Left colon (tissue), 2 donors: ENCODE data around the gene ZFYVE19. TPM values are rescaled to one million over a fixed set of nuclear protein-coding genes. Genes with fewer than 3 reads are reported as not detected.

Experiments used
- ATAC-seq: fragments of 200-7000 bp; cut with Tn5 transposase; one replicate; pipeline ENCODE4 v1.9.1; 2020; ENCODE audit warnings: mild to moderate bottlenecking, moderate library complexity
- DNase-seq, 2 donors: peaks; one replicate each; pipeline ENCODE4 v3.0.0-alpha.2; 2020
- intact Hi-C, 2 donors: fragments of 100-400 bp; cut with DNase I in 1 of 2; cut with micrococcal nuclease in 1 of 2; formaldehyde crosslinking; loops; one replicate each; pipeline versions ENCODE4 v1.11.2 to v1.14.0; 2022; cut with DNase I, micrococcal nuclease
- long read RNA-seq: library from polyadenylated mRNA; unstranded; transcript quantifications from one replicate; pipeline ENCODE4 v2.0.0, GENCODE V29; 2021
- total RNA-seq, 2 donors: library from RNA; stranded (reverse); fragmentation: NEBNext Ultra II Directional; extraction: Animal tissue kit (Norgen Biotek cat#: 25700); gene quantifications; one replicate each; pipeline ENCODE4 v1.2.1, GENCODE V29; 2021
- donor health status: DM: no; HTN: no; CAD: no.
- donor health status: DM: yes; HTN: yes; CAD: no.

Gene ZFYVE19, protein sequence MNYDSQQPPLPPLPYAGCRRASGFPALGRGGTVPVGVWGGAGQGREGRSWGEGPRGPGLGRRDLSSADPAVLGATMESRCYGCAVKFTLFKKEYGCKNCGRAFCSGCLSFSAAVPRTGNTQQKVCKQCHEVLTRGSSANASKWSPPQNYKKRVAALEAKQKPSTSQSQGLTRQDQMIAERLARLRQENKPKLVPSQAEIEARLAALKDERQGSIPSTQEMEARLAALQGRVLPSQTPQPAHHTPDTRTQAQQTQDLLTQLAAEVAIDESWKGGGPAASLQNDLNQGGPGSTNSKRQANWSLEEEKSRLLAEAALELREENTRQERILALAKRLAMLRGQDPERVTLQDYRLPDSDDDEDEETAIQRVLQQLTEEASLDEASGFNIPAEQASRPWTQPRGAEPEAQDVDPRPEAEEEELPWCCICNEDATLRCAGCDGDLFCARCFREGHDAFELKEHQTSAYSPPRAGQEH
- total RNA-seq, result 10 to 100 TPM; 25.3 to 26.8 TPM
- long read RNA-seq, transcript ZFYVE19-203 (11 exons, 2,775 nt), result major isoform, 20 of 41 reads
- long read RNA-seq, partial matches to known transcripts, result 10 of 41 reads
- long read RNA-seq, other reads (novel, unspliced or antisense), result 8 of 41 reads

DNA sequence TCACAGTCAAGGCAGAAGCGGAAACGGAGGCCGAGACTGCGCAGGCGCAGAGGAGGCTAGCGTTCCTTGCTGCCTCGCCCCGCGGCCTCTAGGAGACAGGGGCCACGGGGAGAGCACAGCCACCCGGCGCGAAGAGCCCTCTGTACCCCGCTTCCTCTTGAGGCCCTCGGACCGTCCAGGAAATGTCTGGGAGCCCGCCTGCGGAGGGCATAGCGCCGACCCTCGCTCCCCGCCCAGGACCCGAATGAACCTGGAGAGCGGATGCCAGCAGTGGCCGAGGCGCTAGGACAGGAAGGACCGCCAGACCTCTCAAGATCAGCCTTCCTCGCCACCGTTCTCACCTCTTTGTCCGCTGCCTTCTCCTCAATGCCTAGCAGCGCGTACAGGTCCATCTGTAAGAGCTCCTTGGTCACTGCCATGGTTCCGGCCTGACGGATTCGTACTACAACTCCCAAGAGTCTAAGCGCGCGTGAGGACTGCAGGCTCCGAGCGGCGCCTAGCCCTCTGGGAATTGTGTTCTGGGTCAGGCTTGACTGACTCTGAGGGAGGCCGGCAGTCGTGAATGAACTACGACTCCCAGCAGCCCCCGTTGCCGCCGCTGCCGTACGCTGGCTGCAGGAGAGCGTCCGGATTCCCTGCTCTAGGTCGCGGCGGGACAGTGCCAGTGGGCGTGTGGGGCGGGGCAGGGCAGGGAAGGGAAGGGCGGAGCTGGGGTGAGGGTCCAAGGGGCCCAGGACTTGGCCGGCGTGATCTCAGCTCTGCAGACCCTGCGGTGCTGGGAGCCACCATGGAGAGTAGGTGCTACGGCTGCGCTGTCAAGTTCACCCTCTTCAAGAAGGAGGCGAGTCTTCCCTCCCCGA lies at the start of gene ZFYVE19, which contains the start of gene DNAJC17:
Gene ZFYVE19, plus strand, starts transcription at position 62 of the 860 bp plus-strand sequence. Its CDS starts 501 bp downstream, at position 563.
Gene DNAJC17, minus strand, starts transcription at position 446 of the 860 bp plus-strand sequence. Its CDS starts 27 bp downstream, at position 419.
- intact Hi-C loops, result no loop called here
- ATAC-seq (peak; percentile 91), DNase-seq (peak; percentile 95 to 98)

DNA sequence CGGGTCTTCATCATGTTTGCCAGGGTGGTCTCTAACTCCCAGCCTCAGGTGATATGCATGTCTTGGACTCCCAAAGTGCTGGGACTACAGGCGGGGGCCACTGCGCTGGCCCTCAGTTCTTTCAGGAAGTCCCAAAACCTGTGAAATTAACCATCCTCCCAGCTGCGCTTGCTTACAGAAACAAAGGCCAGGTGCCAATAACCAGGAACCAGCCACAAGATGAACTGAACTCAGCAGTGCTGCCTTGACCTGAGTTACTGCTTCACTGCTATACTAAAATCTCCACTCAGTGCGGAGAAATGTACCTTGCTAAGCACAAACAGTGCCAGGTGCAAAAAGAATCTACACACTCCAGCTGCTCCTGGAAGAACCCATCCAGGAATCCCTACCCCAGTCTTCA lies 46.9 kb upstream of the ZFYVE19 start:
- DNase-seq, result no peak
- ATAC-seq, result no peak
- intact Hi-C loops, result no loop called here

DNA sequence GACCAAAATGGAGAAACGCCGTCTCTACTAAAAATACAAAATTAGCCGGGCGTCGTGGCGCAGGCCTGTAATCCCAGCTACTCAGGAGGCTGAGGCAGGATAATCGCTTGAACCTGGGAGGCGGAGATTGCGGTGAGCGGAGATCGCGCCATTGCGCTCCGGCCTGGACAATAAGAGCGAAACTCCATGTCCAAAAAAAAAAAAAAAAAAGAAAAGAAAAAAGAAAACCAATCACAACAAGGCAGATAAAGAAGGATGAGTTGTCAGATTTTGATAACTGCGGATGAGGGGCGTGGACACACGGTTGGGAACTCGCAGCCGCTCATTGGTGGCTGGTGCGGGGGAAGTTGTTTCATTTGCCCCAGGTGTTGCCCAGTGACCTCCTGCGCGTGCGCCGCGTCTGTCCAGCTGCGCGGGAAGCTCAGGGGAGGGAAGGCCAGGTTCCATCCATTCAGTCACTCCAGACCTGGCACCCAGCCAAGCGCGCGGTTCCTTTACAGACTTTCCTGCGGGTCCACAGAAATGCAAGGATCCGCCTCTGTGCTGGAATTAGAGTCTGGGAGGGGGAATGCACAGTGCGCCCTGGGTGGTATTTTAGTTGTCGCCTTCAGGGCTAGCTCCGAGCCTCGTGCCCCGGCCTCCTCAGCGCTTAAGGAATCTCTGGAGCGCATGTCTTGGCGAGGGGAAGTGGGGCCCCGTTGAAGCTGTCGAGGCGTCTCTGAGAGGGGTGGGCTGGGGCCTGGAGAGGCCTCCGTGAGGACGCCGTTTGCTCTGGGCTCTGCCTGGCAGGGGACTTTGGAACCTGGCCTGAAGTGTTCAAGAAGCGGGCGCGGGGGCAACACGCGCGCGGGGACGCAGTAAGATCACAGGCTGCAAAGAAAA lies 43.7 kb upstream of the ZFYVE19 start:
- intact Hi-C loops, result no loop called here
- ATAC-seq (peak; percentile 62), DNase-seq (peak; percentile 86 to 87)

DNA sequence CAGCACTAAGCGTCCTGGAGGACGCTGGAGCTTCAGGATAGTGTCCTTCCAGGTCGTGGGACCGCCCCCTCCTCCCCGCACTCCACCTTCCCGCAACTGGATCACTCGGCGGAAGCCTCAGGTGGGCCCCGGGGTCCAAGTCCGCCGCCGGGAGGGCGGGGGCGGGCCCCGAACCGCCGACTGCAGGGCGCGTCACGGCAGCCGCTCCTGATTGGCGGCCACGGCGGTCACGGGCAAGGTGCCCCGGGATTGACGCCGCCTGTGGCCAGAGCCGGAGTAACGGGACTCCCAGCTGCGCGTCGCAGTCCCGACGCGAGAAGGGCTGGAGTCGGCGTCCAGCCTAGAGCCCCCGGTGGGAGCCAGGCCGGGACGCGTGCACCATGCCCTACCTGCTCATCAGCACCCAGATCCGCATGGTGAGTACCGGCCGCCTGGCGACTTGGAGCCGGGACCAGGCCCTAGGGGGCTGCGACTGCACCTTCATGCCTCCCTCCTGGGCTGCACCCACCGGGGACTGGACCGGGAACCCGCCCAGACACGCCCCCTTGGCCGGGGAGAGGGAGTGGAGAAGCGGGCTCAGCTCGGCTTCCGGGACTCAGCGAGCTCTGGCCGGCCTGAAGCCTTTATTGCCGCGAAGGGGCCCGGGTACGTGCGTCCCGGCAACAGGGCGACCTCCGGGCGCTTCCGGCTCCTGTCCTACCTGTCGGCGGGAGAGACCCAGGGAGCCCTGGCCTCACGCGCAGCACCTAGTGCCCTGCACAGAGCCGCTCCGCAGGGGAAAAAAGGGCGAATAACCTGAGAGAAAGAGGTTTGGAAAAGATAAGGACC lies 42.9 kb upstream of the ZFYVE19 start, which contains the start of gene GCHFR:
Gene GCHFR, plus strand, starts transcription at position 268 of the 828 bp plus-strand sequence. Its CDS starts 113 bp downstream, at position 381.
- intact Hi-C loops, result no loop called here
- DNase-seq, result peak; percentile 88
- ATAC-seq, result peak; percentile 69

DNA sequence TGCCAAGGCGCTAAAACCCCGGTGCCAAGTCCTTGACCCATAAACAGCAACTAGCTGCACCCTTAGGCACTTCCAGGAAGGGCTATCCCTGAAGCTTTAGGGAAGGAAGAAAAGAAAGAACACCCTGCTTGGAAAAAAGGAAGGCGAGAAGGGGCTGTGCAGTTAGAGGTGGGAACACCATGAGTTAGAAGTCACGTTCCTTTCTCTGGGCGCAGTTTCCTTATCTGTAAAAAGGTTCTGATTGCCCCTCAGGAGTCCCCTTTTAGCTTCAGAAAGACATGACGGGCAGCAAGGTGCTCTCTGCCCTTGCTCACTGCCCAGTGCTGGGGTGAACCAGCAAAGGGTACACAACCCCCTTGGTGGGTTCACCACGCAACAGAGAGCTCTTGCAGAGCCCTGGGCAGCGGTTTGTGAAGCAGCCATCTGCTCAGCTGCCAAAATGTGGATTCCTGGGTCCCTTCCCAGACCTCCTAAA lies 42.2 kb upstream of the ZFYVE19 start:
- peak; percentile 20 for ATAC-seq
- DNase-seq, result no peak
- intact Hi-C loops, result no loop called here

DNA sequence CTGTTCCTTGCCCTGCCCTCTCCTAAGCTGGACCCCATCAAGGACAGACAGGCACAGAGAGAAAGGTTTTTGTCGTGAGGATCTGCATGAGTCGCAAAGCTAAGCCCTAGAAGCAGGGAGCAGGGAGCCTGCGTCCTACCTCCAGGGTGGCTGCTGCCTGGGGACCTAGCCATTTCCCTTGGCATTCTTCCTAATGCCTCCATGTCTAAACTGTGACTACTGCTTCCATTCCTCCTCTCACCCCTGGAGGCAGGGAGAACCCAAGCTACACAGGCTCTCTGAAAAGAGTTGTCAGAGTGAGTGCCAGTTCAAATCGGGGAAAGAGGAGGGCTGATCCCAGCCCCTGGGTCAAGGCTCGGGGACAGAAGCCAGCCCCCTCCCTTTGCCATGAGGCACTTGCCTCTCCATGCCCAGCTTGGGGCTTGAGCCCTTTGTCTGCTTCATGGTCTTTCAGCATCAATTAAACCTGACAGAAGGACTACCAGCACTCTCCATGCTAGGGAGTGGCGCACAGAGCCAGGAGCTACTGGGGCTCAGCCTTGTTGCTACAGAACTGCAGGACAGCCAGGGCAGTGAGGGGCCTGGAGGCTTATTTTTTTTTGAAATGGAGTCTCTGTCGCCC lies 40.6 kb upstream of the ZFYVE19 start:
- intact Hi-C loops, result no loop called here
- ATAC-seq (no peak), DNase-seq (no peak)

DNA sequence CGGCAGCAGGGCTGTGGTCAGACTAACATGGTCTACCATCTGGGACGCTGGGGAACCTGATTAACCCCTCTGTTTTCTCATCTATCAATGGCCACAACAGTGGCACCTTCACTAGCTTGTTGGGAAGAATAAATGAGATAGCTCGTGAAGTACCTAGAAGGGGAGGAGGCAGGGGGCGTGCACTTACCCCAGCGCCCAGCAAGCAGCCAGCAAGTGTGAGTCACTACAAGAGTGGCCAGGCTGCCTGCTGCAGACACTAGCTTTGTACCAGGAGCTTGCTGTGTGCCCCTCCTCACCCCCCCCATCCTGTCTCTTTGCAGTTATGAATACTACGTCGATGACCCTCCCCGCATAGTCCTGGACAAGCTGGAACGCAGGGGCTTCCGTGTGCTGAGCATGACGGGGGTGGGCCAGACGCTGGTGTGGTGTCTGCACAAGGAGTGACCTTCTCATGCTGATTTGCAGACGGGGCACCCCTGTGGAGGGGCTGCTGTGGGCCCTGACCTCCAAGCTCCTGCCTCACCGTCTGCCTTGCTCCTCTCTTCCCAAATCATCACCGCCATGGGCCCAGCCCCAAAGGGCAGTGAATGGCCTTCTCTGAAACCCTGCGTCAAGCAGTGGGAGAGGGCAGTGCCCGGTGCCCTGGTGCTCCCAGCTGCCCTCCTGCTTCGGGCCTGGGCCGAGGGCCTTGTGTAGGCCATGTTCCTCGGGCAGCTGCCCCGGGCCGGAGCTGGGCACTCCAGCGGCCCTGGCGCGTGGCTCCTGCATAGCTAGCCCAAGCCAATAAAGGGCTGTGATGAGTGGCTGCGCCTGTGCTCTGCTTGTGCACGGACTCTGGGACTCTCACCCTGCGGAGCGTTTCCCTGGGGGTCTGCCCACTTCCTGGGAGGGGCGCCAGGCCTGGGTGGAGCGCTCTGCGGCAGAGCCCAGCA lies 39.7 kb upstream of the ZFYVE19 start:
- no peak for ATAC-seq
- intact Hi-C loops, result no loop called here
- no peak for DNase-seq

DNA sequence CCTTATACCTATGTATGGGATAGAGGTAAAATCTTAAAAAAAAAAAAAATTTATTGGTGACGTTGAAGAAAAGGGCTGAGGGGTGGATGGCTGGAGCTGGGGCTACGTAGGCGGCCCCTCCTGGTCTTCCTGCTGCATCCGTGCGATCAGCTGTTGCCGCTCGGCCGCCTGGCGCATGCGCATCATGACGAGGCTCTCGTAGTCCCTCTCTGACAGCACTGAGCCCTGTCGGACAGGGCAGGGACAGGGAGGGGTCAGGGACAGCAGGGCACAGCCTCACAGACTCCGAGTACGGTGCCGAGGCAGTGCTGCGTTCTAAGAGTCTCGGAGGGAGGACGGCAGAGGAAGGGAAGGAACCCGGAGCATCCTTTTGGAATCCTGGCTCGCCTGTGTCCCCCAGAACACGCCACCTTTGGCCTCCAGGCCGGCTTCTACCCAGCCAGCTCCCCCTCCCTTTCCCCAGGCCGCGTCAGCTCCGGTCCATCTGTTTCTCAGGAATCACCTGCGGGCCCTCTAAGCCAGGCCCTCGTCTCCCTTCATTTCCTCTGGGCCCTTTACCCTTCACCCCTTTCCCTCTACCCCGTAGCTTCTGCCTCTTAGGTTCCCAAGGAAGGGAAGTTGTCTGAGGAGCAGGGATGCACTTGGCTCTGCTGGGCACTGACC lies 38.9 kb upstream of the ZFYVE19 start:
- intact Hi-C loops, result no loop called here
- no peak for DNase-seq
- no peak for ATAC-seq

DNA sequence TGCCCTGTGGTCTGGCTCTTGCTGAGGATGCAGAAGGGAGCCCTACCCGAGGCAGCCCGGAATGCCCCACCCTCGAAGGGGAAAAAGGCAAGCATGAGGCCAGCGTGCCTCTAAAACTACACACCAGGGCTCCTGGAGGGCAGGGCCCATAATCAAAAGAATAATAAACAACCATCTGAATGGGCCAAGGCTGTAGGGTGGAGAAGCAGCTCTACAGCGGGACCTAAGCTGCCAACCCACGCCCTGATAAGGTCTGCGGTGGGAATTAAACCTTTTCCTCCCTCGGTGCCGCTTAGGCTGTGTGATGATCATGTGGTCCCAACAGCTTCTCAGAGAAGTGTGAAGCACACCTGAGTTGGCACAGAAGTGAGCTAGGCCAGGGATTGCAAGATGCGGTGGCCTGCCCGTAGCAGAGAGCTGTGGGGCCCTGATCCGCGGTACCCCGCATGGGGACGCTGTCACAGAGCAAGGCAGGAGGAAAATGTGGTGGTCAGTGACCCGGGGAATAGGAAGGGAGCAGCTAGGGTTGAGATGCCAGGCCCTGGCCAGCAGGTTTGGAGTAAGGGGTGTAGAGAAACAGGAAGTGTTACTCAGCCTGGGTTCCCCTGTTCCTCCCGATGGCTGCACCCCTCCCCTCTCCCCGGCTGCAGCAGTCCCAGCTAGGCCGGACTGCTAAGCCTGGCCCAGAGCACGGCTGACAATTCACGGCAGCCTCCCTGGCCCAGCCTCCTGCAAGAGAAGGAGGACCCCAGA lies 38.2 kb upstream of the ZFYVE19 start:
- ATAC-seq (peak; percentile 48), DNase-seq (peak; percentile 63 to 70)
- intact Hi-C loops, result no loop called here

DNA sequence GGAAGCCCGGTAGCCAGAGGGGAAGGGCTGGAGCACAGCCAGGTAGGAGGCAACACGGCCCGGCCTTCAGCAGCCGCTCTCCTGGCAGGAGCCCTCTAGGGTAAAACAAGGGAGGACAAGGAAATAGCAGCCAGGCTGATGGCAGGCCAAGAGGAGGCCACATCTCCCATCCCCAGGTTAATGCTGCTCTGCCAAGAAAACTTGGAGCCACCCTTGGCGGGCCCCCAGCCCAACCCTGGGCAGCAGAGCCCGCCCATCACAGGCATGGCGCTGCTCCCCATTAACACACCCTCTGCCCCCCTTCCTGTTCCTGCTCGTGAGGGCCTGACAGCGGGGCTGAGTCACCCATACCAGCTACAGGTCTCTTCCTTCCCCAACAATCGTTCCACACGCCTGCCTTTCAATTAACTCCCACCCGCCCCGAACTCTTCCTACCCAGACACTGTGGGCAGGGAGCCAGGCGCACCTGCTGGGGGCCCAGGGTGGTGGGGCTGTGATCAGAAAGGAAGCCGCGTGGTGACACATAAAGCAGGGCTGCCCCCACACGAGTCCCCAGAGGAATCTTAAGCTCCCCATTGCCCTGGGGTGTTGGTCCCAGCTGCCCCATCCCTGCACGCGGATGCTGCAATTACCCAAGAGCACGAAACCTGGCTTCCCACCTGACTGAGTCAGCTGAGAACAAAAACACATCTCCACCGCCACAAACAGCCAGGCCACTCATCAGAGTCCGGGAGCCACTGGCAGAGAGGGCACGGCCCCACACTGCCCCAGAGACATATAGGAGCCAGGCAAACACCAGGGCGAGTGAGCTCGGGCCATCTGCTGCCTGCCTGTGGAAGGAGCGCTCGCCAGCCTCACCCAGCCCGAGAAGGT lies 37.4 kb upstream of the ZFYVE19 start, which contains the start of gene C15orf62:
Gene C15orf62, plus strand, starts transcription at position 707 of the 873 bp plus-strand sequence. CDS start 516 bp downstream, outside the sequence.
- intact Hi-C loops, result no loop called here

DNA sequence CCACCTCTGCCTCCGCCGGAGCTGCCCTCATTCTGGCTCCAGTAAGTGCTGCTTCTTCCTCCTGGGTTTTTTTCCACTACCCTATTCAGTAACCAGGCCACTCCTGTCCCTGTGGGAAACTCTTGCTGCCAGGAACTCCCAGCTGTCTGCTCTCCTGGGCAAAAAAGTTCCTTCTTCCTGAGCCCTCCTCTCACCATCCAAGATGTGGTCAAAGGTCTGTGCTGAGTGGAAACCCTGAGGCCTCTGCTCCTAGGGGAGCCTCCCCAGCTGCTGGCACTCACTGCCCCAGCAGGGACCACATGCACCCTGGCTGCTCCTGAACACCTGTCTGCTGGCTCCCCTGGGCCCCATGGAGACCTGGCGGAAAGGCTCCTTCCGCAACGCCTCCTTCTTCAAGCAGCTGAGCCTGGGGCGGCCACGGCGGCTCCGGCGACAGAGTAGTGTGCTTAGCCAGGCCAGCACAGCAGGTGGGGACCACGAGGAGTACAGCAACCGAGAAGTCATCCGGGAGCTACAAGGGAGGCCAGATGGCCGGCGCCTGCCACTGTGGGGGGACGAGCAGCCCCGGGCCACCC lies 36.7 kb upstream of the ZFYVE19 start:
- intact Hi-C loops, result no loop called here
- ATAC-seq, result peak; percentile 52
- peak; percentile 53 to 62 for DNase-seq

More for the DNA sequence above, 37.4 kb upstream of the ZFYVE19 start, which contains the start of gene C15orf62:
- ATAC-seq, result peak; percentile 43
- peak; percentile 60 to 84 for DNase-seq

DNA sequence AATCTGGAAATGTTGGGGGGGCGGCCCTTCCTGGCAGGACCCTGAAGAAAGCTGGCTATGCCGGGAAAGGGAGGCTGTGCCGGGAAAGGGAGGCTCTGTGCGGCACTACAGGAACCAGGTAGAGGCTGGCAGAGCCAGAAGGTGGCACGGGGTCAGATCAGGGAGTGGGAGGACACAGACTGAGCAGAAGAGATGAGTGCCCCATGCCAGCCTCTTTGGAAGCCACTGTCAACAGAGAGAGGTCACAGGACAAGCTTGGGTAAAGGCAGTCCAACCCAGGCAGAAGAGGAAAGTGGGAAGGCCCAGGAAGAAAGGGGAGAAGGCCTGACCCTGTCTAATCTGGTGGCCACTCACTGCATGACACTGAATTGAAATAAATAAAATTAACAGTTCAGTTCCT lies 35.6 kb upstream of the ZFYVE19 start:
- DNase-seq (no peak), ATAC-seq (no peak)
- intact Hi-C loops, result no loop called here

DNA sequence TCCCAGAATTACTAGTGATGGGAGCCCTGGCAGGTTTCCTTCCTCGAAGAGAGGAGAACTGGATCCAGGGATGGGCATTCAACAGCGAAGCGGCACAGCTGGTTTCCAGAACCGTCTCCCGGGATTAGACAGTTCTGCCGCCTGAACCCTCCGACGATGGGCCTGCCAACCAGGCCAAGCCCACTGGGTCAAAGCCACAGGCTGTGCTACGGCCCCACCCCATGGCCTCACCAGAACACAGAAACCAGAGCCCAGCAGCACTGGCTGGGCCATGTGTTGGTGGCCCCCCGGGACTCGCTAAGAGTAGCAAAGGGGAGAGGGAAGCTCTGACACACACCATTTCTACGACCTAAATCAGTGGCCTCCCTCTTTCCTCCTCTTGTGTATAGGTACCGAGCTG lies 34.9 kb upstream of the ZFYVE19 start:
- ATAC-seq (no peak), DNase-seq (no peak)
- intact Hi-C loops, result no loop called here
